ENCODE data around the gene TMEM61.
"Not testable (repeated sequence)": the region's sequence is repeated elsewhere in the genome, so short reads cannot be mapped to it uniquely, and the experiment has no call there.

TMEM61 gene

GRCh38 chr1:54980528-54981241 is at the start of gene TMEM61:
Gene TMEM61, plus strand, starts transcription at chr1:54980628. Its CDS starts 438 bp downstream, at chr1:54981066.
- no peak for DNase-seq (ENCODE audit: low read depth)

GRCh38 chr1:54931275-54931840 is 49.1 kb upstream of the TMEM61 start:
- DNase-seq (ENCODE audit: low read depth) = no peak

GRCh38 chr1:54934081-54934480 is 46.3 kb upstream of the TMEM61 start:
- DNase-seq (ENCODE audit: low read depth) = not testable (repeated sequence)

GRCh38 chr1:54934869-54935268 is 45.6 kb upstream of the TMEM61 start:
- DNase-seq (ENCODE audit: low read depth) = no peak

- DNase-seq (ENCODE audit: low read depth) = no peak
Observed at GRCh38 chr1:54936791-54937190, 43.6 kb upstream of the TMEM61 start.

- no peak for DNase-seq (ENCODE audit: low read depth)
Observed at GRCh38 chr1:54937469-54937868, 43.0 kb upstream of the TMEM61 start.

GRCh38 chr1:54938955-54939354 is 41.5 kb upstream of the TMEM61 start:
- not testable (repeated sequence) for DNase-seq (ENCODE audit: low read depth)

GRCh38 chr1:54940042-54940441 is 40.4 kb upstream of the TMEM61 start:
- DNase-seq (ENCODE audit: low read depth) = no peak

- no peak for DNase-seq (ENCODE audit: low read depth)
Observed at GRCh38 chr1:54942976-54943375, 37.5 kb upstream of the TMEM61 start.

- peak; percentile 25 for DNase-seq (ENCODE audit: low read depth)
Observed at GRCh38 chr1:54944610-54945392, 35.6 kb upstream of the TMEM61 start.

GRCh38 chr1:54945393-54945936 is 35.0 kb upstream of the TMEM61 start:
- no peak for DNase-seq (ENCODE audit: low read depth)

- DNase-seq (ENCODE audit: low read depth) = no peak
Observed at GRCh38 chr1:54947540-54947939, 32.9 kb upstream of the TMEM61 start.

- DNase-seq (ENCODE audit: low read depth) = no peak
Observed at GRCh38 chr1:54949053-54949452, 31.4 kb upstream of the TMEM61 start.

- DNase-seq (ENCODE audit: low read depth) = no peak
Observed at GRCh38 chr1:54950006-54950368, 30.4 kb upstream of the TMEM61 start.

- DNase-seq (ENCODE audit: low read depth) = peak; percentile 9
Observed at GRCh38 chr1:54950369-54951163, 29.9 kb upstream of the TMEM61 start.

- DNase-seq (ENCODE audit: low read depth) = no peak
Observed at GRCh38 chr1:54951810-54952226, 28.6 kb upstream of the TMEM61 start.

GRCh38 chr1:54952950-54953718 is 27.3 kb upstream of the TMEM61 start:
- DNase-seq (ENCODE audit: low read depth) = no peak

- no peak for DNase-seq (ENCODE audit: low read depth)
Observed at GRCh38 chr1:54953846-54954245, 26.6 kb upstream of the TMEM61 start.

GRCh38 chr1:54955359-54955758 is 25.1 kb upstream of the TMEM61 start:
- DNase-seq (ENCODE audit: low read depth) = no peak

- no peak for DNase-seq (ENCODE audit: low read depth)
Observed at GRCh38 chr1:54956726-54957125, 23.7 kb upstream of the TMEM61 start.

- no peak for DNase-seq (ENCODE audit: low read depth)
Observed at GRCh38 chr1:54959241-54959640, 21.2 kb upstream of the TMEM61 start.

Measured in activated T-helper 1 cell treated with Interleukin-2 at 50 U/mL for 16 hours (primary cell).